HG03571 (cell line): Measurements from ENCODE around the gene TRIML1.

ENCODE experiments used
- ATAC-seq: cut with Tn5 transposase; IDR thresholded peaks from one replicate; pipeline ENCODE4 v1.9.1; 2021; ENCODE audit not compliant: unreplicated experiment

The TRIML1 gene, protein sequence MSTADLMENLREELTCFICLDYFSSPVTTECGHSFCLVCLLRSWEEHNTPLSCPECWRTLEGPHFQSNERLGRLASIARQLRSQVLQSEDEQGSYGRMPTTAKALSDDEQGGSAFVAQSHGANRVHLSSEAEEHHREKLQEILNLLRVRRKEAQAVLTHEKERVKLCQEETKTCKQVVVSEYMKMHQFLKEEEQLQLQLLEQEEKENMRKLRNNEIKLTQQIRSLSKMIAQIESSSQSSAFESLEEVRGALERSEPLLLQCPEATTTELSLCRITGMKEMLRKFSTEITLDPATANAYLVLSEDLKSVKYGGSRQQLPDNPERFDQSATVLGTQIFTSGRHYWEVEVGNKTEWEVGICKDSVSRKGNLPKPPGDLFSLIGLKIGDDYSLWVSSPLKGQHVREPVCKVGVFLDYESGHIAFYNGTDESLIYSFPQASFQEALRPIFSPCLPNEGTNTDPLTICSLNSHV

GRCh38 chr4:188139141-188139540 is at the start of gene TRIML1:
Gene TRIML1, plus strand, starts transcription at chr4:188139441. Its CDS starts 118 bp downstream, at chr4:188139559.
- ATAC-seq, result no peak

DNA sequence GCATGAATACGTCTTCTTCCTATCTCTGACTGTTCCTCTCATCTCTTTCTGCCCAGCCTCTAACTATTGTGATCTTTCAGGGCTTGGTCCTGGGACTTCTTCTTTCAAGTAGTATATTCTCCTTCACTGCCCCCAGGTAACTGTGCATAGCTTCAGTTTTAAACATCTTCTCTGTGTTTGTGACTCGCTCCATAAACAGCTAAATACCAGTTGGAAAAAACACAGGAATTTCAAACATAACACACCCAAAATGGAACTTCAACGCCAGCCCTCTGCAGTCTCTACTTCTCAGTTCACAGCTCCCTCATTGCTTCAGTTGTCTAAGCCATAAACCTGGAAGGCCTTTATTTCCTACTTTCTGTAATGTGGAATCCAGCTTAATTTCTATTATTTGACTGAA is 46.4 kb upstream of the TRIML1 start:
- ATAC-seq, result no peak

- no peak for ATAC-seq
Observed at GRCh38 chr4:188106454-188106853, 32.8 kb upstream of the TRIML1 start.

DNA sequence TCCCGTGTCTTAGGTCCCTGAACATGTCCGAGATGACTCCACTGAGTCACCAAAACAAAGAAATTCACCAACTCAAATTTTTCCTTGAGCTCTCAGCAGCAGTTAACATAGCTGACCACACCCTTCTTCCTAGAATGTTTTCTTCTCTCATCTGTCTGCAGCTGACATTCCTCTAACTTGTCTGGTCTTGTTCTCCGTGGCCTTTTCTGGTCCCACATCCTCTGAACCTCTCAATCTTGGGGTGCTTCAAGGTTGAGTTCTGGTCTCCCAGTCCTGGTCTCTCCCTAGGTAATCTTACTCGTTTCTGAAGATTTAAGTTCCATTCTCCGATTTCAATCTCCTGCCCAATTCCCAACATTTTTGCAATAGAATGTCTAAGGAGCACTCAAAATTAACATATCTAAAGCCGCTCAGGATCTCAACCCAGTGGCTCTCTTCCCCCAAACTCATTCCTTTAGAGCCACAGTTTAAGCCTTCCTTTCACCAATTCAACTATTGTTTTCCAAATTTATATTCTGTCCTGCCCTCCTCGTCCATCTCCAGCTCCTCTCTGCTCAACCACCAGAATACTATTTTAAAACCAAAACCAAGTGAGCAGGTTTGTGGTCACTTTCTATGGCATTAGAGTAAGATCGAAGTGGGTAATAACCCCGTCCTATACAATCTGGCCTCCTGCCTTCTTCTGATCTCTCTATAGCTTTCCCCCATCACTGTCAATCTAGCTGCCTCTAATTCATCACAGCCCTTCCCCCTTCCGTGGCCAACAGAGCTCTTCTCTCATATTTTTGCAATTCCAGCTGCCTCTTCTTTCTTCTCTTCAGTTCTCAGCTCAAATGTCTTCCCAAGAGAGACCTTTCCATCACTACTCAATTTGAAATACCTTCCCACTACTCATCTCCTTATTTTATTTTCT is 31.1 kb upstream of the TRIML1 start:
- ATAC-seq, result no peak

DNA sequence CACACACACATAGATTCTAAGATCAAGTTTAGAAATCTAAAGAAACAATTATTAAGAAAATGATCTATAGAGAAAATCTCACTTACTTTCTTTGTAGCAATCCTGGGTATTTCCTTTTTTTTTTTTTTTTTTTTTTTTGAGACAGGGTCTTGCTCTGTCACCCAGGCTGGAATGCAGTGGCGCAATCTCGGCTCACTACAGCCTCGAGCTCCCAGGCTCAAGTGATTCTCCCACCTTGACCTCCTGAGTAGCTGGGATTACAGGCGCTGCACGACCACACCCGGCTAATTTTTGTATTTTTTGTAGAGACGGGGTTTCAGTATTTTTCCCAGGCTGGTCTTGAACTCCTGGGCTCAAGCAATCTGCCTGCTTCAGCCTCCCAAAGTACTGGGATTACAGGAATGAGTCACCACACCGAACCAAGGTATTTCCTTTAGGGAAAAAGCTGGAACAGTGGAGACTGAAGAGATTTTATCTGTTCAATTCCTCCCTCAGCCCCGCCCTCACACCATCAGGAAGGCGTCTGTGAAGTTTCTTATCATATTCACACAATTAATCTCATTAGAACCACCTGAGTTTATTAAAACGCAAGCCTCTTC is 30.0 kb upstream of the TRIML1 start, which contains the start of gene TRIML2:
Gene TRIML2 (minus strand): TSS at position 447 of the 599 bp plus-strand sequence. CDS start 4,235 bp downstream, outside the sequence.
- no peak for ATAC-seq

- ATAC-seq, result no peak
Observed at GRCh38 chr4:188110036-188110435, 29.2 kb upstream of the TRIML1 start.

DNA sequence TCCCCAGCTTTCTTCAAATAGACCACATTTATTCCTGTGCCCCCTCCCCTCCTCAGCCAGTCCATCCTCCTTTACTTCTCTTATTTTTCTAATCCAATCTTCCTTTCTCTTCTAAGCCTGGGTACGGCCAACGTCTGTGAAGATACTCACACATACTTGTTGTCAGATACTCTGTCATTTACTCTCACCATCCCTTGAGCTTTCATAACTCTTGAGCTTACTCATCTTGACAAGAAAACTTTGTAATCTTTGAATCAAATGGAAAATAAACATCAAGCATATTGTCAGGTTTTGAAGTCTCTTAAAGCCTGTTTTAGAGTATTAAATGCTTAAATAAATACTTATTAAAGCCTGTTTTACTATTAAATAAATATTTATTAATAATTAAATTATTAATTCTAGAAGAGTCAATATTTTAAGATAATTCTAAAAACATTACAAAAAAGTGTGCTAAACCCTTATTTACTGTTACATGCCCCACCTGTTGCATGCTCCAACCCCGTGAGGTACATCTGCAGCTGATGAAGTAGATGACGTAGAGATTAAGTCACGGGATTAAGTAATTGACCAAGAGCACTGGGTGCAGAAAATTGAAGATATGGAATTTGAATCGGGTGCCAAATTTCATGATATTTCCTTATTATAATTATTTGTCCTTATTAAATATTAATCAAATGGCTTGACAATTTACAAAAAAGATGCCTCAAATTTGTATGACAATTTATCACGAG is 28.3 kb upstream of the TRIML1 start:
- no peak for ATAC-seq

GRCh38 chr4:188111955-188112354 is 27.3 kb upstream of the TRIML1 start:
- ATAC-seq, result no peak

DNA sequence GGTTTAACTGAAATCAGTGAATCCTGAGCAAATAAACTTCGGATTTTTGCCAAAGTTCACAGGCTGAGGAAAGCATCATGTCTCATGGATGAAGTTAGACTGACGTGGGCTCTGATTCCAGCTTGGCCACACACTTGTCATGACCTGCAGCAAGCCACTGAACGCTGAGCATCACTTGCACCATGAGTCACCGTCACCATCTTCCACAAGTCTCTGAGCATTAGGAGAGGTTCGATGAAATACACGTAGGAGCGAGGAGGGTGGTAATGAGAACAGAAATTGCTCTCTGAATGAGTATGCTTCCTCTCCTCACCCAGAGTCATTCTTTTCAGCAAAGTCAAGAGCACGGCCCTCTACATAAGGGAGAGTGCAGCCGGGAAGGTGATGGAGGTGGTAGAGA is 26.1 kb upstream of the TRIML1 start:
- ATAC-seq, result no peak

- ATAC-seq, result no peak
Observed at GRCh38 chr4:188117631-188118324, 21.5 kb upstream of the TRIML1 start.

DNA sequence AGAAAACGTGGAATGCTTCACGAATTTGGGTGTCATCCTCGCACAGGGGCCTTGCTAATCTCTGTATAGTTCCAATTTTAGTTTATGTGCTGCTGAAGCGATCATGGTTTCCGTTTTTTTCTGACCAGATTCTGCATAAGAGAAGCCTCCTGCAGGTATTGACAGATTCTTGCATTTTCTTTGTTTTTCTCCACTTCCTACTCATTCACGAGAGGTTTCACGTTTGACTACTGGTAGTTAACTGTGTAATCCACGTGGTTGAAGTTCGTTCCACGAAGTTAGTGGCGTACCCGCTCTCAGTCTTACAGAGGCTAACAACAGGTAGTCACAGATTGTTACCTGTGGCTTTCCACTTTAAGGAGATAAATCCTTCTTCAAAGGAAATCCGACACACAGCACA is 17.7 kb upstream of the TRIML1 start:
- no peak for ATAC-seq

DNA sequence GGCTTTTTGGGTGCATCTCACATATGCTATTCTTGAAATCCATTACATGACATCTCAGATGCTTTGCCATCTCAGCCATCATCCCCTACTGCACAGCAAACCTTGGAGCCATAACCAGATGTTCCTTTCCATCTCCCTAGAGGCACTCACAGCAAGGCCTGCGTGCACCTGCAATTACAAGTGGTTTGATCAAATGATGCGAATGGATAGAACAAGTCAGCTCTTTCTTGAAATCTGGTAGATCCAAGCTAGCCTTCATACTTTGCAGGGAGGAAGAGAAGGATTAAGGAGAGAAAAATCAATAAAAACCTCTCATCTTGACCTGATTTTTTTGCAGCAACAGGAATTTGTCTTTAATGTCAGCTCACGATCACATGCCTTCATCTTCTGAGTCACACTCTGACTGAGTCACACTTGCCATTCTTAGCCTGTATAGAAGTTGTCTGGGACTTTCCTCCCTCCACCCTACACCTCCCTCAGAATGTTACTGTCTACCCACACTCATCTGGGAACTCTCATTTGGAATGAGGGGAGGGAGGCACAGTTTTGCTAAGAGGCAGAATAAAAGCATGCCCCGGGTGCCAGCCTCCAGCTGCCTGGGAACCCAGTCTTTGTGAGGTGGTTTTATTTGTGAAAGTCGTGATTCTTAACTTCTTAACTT is 11.9 kb upstream of the TRIML1 start:
- no peak for ATAC-seq

DNA sequence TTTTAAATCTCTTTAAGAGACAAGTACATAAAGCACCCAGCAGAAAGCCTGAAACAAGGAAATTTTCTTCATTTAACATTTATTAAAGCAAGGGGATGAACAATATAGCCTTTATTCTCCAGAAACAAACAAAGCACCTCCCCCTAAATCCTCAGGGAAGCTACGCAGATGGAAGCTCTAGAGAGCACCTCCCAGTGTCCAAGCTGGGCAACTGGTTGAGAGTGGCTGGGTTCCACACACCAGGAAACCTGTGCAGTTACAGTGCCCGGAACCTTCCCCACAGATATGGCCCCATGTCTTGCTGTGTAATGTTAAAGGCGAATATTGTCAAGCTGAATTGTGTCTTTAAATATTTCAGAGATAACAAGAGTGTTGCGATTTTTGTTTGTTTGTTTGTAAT is 8.9 kb upstream of the TRIML1 start:
- ATAC-seq, result no peak

- no peak for ATAC-seq
Observed at GRCh38 chr4:188132232-188132631, 7.0 kb upstream of the TRIML1 start.

GRCh38 chr4:188138227-188138626 is 1.0 kb upstream of the TRIML1 start:
- no peak for ATAC-seq

- ATAC-seq, result no peak
Observed at GRCh38 chr4:188139671-188140070, 430 bp downstream of the TRIML1 start.

DNA sequence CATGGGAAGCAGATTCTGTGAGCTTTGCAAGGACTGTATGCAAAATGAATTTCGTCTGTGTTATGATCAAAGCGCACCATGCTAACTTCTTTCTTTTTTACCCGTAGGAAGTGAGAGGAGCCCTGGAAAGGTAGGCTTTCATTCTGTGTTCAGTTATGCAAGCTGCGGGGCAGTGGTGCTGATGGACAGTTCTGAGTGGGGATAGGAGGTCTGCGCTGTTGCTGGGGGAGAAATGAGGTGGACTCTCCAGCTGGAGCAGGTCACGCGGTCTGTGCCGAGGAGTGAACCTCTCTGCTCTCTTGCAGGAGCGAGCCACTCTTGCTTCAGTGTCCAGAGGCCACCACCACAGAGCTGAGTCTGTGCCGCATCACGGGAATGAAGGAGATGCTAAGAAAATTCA is 4.5 kb downstream of the TRIML1 start:
- no peak for ATAC-seq

DNA sequence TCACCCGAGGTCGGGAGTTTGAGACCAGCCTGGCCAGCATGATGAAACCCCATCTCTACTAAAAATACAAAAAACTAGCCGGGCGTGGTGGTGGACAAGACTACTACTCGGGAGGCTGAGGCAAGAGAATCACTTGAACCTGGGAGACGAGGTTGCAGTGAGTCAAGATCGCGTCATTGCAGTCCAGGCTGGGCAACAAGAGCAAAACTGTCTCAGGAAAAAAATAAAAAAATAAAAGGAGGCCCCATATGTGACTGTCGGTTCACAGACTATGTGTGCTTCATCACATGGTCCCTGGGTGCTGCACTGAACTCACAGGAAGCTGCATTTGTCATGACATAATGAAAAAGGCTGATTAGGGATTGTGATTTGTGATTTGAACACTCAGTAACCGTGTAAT is 6.4 kb downstream of the TRIML1 start:
- ATAC-seq, result no peak

DNA sequence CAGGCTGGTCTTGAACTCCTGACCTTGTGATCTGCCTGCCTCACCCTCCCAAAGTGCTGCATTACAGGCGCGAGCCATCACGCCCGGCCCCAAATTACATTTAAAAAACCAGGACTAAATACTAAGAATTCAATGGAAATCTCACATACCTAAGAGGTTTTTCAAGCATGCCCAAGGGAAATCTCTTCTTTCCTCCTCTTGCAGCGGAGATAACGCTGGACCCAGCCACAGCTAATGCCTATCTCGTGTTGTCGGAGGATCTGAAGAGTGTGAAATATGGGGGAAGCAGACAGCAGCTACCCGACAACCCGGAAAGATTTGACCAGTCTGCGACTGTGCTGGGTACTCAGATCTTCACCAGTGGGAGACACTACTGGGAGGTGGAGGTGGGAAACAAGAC is 7.4 kb downstream of the TRIML1 start:
- no peak for ATAC-seq

GRCh38 chr4:188147176-188147575 is 7.9 kb downstream of the TRIML1 start:
- no peak for ATAC-seq
